ENCODE data around the gene GOLGA8Q.
"Not testable (repeated sequence)": the region's sequence is repeated elsewhere in the genome, so short reads cannot be mapped to it uniquely, and the experiment has no call there.

DNA sequence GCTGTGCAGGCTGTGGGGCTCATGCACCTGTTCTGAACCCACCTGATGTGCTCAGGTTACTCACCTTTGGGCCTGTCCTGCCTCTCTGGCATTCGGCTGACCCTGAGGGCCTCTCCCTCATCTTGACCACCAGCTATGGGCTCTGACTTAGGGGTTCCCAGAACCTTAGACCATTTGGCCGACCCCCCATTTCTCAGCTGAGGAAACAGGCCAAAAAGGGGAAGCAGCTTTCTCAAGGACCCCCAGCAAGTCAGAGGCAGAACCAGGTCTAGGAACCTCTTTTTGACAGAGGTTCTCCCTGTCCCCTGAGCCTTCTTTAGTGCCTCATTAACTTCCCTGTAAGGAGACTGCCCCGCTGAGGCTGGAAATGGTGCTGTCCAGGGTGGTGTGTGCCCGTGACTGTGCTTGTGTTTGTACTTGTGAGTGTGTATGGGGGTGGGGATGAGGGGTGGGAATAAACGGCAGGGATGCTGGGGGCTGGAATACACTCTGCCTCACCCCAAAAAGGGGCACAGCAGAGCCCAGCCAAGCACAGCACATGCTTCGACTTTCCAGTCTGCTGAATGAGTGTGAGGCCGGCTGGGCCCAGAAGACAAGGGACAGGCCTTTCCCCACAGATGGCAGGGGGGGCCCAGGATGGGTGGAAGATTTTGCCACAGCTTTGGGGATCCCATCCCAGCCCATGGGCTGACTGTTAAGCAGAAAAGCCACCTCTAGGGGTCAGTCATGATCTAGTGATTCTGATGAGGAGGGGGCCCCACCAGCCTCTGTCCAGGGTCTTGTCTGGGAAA lies 28.2 kb upstream of the GOLGA8Q start:
- TF ChIP-seq TAF1 (conservative IDR thresholded peaks at IDR 0.05); RAD21 (IDR thresholded peaks at IDR 0.05); EGR1 (IDR thresholded peaks at IDR 0.05; ENCODE audit: low read depth in 2 of 2); GABPA (IDR thresholded peaks at IDR 0.05 in 1 of 2, conservative IDR thresholded peaks at IDR 0.05 in 1 of 2): not testable (repeated sequence)
- TF ChIP-seq, protein P1, sequence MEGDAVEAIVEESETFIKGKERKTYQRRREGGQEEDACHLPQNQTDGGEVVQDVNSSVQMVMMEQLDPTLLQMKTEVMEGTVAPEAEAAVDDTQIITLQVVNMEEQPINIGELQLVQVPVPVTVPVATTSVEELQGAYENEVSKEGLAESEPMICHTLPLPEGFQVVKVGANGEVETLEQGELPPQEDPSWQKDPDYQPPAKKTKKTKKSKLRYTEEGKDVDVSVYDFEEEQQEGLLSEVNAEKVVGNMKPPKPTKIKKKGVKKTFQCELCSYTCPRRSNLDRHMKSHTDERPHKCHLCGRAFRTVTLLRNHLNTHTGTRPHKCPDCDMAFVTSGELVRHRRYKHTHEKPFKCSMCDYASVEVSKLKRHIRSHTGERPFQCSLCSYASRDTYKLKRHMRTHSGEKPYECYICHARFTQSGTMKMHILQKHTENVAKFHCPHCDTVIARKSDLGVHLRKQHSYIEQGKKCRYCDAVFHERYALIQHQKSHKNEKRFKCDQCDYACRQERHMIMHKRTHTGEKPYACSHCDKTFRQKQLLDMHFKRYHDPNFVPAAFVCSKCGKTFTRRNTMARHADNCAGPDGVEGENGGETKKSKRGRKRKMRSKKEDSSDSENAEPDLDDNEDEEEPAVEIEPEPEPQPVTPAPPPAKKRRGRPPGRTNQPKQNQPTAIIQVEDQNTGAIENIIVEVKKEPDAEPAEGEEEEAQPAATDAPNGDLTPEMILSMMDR (IDR thresholded peaks at IDR 0.05; ENCODE audit: low read depth, low read length, missing input control) = not testable (repeated sequence)
- TF ChIP-seq, protein P2, sequence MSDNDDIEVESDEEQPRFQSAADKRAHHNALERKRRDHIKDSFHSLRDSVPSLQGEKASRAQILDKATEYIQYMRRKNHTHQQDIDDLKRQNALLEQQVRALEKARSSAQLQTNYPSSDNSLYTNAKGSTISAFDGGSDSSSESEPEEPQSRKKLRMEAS (IDR thresholded peaks at IDR 0.05) = not testable (repeated sequence)
- TF ChIP-seq, protein P3, sequence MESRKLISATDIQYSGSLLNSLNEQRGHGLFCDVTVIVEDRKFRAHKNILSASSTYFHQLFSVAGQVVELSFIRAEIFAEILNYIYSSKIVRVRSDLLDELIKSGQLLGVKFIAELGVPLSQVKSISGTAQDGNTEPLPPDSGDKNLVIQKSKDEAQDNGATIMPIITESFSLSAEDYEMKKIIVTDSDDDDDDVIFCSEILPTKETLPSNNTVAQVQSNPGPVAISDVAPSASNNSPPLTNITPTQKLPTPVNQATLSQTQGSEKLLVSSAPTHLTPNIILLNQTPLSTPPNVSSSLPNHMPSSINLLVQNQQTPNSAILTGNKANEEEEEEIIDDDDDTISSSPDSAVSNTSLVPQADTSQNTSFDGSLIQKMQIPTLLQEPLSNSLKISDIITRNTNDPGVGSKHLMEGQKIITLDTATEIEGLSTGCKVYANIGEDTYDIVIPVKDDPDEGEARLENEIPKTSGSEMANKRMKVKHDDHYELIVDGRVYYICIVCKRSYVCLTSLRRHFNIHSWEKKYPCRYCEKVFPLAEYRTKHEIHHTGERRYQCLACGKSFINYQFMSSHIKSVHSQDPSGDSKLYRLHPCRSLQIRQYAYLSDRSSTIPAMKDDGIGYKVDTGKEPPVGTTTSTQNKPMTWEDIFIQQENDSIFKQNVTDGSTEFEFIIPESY (IDR thresholded peaks at IDR 0.05) = not testable (repeated sequence)
